Measurements from ENCODE around the gene ISCA1. TPM values are rescaled to one million over a fixed set of nuclear protein-coding genes. Genes with fewer than 3 reads are reported as not detected.

Gene ISCA1
- total RNA-seq, 1 donor from 2014 or later: 47.1 TPM

DNA sequence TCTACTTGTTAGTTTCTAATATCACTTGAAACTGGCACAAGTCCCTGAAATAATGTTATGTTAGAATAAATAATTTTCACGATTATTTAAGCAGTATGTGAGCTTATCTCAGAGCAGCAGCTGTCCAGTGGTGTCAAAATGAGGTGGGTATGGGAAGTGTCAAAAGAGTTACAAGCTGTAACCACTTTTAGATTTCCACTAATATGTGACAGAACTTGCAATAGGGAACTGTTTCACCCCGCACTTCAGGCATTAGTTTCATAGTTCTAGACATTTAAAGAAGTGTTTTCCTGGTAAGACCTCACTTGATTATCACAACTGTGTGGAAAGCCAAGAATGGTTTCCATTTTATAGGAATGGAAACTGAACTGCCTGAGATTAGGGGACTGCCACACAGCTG lies 2.9 kb upstream of the ISCA1 start:
- DNase-seq (ENCODE audit: low read depth): no peak

DNA sequence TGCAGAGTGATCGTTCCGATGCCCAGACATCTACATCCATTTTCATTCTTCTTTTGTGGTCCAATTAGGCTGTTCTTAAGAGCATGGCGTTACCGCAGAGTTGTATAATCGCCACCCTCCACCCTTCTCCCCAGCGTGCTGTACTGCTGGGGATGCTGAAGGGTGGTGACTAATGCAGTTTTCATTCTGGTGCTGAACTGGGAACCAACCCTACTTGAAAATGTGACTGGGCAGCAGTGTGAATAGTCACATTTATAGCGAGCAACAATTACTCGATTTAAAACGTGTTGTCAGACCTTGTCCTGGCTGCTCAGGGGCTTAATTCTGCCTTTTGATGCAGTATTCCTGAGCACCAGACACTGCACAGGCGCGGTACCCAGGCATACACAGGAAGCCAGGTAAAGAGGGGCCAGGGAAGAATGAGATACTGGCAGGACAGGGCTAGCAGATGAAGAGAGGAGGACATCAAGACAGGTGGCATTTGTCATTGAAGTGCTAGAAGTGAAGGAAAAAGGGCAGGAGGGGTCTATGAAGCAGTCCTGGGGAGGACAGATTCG lies 719 bp upstream of the ISCA1 start:
- peak; percentile 93 for DNase-seq (ENCODE audit: low read depth)

DNA sequence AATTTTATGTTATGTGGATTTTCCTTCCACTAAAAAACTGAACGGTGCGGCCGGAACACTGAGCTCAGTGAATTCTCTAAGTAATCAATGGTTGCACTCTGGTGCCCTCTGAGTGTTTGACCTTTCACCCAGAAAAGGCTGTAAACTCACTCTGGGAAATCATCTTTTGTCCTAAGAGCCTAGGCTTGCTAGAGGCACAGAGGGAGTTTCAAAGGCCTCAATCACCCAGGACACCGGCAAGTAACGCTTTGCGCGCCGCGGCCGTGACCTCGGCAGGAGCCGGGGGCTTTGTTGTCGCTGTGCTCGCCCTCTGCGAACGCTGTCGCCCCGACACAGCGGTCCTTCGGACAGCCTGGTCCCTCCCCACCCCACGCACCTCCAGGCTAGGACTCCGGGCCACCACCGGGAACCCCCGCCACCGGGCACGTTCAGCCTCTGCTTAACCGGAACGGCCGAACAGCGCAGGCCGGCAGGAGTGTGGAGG lies 703 bp downstream of the ISCA1 start:
- DNase-seq (ENCODE audit: low read depth): no peak

DNA sequence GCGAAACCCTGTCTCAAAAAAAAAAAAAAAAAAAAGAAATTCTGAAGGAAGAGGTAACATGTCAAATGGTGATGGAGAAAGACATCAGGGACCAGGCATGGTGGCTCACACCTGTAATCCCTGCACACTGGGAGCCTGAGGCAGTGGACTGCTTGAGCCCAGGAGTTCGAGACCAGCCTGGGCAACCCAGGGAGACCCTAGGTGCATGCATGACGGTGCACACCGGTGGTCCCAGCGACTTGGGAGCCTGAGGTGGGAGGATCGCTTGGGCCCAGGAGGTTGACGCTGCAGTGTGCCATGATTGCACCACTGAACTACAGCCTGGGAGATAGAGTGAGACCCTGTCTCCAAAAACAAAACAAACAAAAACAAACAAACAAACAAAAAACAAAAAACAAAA lies 1.8 kb downstream of the ISCA1 start:
- DNase-seq (ENCODE audit: low read depth): no peak

DNA sequence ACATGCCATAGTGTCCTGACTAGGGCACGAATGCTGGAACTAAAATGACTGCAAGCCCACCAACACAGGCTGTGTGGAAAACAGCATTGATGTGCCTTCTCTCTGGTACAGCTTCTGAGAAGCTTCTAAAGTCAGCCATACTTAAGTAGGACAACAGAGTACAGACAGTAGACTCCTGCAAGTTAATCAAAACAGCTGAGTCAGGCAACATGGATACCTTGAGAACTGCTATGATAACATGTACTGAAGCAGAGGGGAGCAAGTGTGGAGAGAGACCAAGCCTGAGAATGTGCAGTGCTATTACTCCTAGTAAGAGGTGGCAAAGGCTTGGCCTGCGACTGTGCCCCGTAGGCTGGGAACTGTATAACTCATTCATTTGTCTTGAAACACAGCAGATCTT lies 2.5 kb downstream of the ISCA1 start:
- no peak for DNase-seq (ENCODE audit: low read depth)

DNA sequence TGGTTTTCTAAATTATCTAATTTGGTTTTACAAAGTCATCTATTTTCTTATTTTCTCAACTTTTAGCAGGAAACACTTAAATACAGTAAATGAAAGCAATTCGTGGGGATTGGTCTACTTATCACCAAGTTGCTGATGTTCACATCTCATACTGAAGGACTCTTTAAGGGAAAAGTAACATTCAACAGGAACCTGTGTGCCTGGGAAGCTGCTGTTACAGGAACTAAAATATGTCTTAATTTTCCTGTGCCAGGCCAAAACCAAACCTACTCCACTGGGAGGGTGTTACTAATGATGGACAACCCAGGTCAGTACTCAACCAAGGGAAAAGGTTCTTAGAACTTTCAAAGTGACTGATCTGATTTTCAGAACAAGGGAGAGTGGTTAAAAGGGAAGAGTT lies 5.3 kb downstream of the ISCA1 start:
- no peak for DNase-seq (ENCODE audit: low read depth)

DNA sequence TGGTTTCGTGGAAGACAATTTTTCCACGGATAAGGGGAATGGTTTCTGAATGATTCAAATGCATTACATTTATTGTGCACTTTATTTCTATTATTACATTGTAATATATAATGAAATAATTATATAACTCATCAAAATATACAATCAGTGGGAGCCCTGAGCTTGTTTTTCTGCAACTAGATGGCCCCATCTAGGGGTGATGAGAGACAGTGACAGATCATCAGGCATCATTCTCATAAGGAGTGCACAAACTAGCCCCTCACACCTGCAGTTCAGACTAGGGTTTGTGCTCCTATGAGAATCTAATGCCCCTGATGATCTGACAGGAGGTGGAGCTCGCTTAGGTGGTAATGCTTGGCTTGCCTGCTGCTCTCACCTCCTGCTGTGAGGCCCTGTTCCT lies 6.4 kb downstream of the ISCA1 start:
- DNase-seq (ENCODE audit: low read depth): no peak

DNA sequence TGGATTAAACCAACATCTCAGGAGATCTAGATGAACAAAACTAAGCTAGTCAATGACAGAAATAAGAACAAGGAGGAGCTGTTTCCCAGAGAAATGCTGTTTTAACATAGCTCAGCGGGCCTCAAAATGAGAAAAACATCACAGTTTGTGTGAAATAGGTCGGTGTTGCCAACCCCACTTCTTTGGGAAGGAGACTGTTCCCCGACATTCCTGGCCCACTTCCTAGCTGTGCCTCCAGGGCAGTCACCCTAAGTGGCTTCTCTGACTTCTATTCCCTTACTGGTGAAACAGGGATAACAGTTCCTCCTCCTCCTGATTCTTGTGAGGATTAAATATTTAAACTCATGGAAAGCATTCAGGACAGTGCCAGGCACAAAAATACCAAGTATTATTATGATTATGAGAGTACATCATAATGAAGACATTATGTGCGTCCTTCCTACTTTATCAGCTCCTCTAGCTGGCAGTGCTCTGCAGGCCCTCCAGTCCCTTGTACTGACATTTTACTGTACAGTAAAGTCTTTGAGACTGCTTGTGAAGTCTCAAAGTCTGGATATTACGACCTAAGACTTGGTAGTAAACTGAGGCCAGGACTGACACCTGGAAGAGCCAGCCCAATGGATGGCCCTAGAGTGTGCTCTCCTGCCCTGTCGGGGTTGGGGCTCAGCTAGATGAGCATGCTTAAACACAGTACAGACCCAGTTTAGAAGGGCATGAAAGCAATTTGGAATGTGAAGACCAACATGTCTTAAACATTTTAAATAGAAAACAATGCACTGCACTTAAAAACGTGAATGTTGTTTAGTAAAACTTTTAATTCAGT lies 7.3 kb downstream of the ISCA1 start:
- DNase-seq (ENCODE audit: low read depth): no peak

DNA sequence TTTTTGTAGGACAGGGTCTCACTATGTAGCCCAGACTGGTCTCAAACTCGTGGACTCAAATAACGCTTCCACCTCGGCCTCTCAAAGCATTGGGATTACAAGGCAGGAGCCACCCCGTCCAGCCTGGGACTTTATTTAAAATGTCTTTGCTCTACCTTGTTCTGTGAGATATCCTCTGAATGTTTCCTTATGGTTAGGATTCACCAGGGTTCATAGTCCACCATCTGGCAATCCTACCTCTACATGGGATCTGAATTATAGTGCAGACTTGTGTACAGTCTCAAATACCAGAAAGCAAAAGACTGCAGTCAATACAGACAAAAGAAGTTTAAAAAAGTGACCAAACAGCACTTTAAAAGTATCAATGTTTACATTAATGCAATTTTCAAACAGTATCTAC lies 10.1 kb downstream of the ISCA1 start:
- no peak for DNase-seq (ENCODE audit: low read depth)

DNA sequence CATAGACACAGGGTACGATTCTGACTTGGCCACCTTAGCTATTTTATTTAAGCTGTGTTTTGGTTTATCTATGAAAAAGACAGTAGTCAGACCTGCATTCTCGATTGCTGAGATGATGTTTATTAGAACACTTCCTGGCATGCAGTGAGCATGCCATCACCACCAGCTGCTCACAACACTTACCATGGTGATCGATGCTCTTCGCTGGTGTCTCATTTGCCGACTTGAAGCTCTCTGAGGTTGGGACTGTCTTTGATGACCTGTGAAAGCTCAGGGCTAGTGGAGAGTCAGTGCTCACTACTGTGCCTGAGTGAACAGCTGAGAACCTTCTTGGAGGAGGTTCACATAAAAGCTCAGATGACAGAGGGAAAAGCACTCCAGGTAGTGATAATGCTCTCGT lies 18.5 kb downstream of the ISCA1 start:
- no peak for DNase-seq (ENCODE audit: low read depth)

DNA sequence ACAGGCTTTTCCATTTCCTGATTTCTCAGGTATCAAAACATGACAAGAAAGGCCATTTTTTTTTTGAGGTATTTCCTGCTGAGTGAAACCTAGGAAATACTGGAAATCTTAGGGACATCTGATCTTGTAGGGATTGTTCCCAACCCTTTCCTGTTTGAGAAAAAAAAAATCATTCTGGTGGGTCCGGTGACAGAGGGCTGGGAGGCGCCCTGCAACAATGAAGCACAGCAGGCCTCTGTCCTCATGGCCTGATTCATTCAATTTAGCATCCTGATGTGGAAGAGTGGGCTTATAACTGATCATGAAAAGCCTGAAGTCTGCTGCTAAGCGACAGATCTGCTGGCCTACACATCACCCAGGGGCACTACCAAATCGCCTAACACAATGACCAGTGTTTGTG lies 19.8 kb downstream of the ISCA1 start:
- no peak for DNase-seq (ENCODE audit: low read depth)

DNA sequence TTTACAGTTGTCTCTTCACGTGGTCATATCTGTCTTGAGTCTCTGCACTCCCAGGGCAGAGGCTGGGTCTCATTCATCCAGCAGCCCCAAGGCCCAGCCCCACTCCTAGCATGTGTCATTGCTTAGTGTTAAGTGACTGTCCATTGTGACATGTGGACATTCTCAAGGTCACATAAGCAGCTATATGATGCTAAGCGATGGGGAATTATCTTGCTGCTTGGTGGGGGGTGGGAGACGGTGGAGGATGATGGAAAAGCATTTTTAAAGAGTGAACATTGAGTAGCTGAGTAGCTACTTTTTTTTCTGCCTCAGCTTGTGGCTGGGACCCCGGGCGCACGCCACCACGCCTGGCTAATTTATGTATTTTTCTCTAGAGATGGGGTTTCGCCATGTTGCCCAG lies 22.8 kb downstream of the ISCA1 start, which contains the start of gene C9orf153:
Gene C9orf153, minus strand, starts transcription at position 101 of the 400 bp plus-strand sequence. CDS start 30,054 bp downstream, outside the sequence.
- no peak for DNase-seq (ENCODE audit: low read depth)

DNA sequence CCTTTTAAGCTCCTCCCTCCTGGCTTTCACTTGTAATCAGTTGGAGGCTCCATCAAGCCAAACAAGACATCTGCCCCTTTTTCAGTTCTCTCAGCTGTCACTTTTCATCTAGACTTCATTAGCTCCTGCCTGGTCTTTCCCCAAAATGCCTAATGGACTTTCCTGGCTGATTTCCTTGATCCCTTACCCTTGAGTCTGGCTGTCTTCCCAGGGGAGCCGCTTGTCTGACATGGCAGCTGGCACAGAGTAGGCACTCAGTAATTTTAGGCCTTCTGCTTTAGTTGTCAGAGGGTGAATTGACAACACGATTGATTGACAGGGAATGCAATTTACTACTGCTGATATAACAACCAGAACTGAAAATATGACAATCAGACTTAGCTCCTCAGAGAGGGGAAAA lies 24.9 kb downstream of the ISCA1 start:
- DNase-seq (ENCODE audit: low read depth): no peak

DNA sequence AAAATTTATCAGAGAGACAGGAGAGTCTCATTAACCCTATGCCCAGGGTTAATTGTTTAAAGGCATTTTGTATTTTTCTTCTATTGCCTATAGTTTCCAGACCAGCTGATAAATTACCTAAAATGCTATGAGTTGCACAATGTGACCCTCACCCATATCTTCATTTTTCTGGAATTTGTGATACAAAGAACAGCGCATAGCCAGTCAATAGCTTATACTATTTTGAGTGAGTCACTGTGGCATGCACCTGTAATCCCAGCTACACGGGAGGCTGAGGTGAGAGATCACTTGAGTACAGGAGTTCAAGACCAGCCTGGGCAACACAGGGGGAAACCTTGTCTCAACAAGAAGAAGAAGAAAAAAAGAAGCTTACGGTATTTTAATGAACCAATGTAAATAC lies 25.7 kb downstream of the ISCA1 start:
- DNase-seq (ENCODE audit: low read depth): no peak

DNA sequence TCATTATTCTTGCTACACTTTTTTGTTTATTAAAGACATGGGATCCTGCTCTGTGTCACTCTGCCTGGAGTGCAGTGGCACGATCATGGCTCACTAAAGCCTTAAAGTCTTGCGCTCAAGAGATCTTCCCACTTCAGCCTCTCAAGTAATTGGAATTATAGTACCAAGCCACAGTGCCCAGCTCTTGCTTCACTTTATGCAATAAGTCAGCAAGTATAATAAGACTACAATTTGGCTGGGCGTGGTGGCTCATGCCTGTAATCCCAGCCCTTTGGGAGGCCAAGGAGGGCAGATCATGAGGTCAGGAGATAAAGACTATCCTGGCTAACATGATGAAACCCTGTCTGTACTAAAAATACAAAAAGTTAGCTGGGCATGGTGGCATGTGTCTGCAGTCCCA lies 28.8 kb downstream of the ISCA1 start:
- no peak for DNase-seq (ENCODE audit: low read depth)

DNA sequence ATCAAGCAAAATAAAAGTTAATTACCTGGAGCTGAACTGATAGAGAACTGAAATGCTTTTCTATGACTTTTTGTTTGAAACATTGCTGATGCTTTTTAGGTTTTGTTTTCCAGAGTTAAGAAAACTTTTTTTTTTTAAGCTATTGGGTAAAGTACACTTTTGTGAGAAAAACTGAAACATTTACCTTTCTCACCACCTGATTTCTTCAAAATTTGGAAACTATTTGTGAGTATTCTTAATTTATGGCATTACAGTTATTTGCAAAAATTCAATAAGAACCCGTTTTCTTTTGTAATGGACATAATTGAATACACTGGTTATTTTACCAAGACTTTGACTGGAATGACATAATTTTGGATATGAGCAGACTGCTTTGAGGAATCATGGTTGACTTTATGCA lies 29.5 kb downstream of the ISCA1 start:
- no peak for DNase-seq (ENCODE audit: low read depth)

DNA sequence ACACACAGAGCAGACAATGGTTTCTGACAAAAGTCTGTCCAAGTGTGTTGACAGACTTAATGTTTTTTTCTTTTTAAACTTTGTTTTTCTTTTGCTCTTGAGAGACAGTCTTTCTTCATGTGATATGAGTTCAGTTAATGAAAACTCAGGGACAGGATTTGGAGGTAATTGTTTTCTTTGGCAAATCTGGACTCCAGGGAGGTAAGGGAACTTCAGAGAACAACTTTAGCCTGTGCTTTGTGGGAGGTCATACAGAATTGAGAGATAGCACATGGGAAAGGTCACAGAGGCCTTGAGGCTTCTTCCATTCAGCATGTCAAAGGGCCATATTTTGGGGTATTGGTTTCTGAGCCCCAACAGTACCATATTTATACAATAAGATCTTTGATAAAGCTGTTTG lies 32.2 kb downstream of the ISCA1 start:
- DNase-seq (ENCODE audit: low read depth): no peak

DNA sequence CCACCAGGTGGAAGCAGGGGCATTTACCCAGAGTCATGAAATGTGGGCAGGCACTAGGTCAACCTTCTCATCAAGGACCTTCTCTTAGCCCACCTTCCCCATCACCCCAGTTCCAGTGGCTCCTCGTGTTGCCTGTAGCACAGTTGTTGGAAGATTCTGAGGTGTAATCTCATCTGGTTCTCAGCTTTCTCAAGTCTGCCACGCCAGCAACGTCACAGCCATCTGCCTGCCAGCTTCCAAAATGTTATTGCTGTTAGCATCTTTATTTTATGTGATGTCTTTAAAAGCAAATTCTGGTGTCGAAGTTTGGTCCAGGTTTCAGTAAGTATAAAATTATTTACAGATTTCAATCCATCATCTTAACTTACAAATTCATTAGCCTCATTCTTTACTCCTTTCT lies 33.6 kb downstream of the ISCA1 start:
- no peak for DNase-seq (ENCODE audit: low read depth)

DNA sequence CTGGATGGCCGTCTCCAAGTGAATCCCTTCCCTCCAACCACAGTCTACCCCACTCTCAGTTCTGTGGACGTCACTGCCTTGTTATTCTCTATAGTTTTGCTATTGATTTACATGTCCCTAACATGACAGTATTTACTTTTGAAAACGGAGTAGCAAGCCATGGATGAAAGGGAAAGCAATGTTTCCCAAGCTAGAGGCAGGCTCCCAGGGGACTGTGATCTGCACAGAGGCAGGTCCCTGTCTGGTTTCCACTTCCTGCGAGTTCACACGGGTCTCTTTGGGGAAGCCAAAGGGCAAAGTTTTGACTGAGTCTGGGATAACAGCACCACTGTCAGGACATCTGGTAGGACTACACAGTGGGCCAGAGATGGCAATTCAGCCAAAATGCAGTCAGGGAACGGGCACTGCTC lies 35.6 kb downstream of the ISCA1 start:
- no peak for DNase-seq (ENCODE audit: low read depth)

DNA sequence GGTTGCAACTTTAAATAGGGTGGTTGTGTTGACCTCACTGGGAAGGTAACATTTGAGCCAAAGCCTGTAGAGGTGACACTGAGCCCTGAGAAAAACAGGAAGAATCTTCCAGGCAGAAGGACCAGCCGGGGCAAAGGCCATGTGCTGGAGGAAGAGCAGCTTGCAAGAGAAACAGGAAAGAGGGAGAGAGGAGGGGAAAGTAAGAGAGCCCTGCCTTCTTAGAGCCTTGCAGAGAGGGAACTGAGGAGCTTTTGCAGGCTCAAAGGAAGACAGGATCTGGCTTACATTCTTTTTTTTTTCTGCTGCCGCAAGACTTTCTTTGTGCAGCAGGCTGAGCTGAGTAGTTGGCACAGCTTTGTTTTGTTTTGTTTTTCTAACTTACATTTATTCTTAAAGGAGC lies 40.3 kb downstream of the ISCA1 start:
- DNase-seq (ENCODE audit: low read depth): no peak

DNA sequence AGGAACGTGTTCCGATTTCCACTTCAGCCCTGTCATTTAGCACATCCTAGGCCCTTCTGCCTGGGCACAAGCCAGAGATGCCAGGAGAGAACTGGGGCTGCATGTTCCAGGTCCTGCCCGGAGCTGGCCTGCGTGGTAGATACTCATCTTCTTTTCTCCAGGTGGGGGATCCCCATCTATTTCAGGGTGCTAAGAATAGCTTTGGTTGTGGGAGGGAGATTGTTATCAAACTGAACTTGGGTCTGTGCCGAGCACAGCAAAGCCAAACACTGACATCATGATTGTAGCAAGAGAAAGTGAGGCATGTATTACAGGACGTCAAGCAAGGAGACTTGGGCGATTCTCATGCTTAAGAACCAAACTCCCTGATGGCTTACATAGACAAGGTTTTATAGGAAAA lies 41.1 kb downstream of the ISCA1 start:
- DNase-seq (ENCODE audit: low read depth): no peak

DNA sequence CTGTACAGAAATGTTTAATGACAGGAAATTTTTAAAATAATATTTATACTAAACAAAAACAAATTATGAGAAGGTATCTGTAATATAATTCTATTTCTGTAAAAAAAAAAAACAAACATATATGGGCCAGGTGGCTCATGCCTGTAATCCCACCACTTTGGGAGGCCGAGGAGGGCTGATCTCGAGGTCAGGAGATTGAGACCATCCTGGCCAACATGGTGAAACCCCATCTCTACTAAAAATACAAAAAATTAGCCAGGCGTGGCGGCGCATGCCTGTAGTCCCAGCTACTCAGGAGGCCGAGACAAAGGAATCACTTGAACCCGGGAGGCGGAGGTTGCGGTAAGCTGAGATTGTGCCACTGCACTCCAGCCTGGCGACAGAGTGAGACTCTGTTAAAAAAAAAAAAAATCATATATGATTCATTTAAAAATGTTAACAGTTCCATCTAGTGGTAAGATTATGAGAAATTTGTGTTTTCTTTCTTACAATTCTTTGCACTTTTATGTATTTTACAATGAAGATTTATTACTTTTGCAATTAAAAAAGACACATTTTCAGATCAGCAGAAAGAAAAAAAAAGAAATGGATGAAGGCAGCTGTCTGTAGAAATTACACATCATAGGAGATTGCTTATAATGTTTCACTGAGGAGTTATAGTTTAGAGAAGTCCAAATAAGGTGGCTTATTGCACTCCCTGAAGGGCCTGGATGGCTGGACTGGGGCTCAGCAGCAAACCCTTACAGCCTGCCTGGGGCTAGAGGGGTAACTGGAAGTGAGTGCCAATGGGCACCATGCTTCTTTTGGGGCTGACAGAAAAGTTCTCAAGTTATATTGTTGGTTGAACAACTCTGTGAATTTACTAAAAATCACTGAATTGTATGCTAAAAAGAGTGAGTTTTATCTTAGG lies 43.2 kb downstream of the ISCA1 start:
- DNase-seq (ENCODE audit: low read depth): peak; percentile 35

DNA sequence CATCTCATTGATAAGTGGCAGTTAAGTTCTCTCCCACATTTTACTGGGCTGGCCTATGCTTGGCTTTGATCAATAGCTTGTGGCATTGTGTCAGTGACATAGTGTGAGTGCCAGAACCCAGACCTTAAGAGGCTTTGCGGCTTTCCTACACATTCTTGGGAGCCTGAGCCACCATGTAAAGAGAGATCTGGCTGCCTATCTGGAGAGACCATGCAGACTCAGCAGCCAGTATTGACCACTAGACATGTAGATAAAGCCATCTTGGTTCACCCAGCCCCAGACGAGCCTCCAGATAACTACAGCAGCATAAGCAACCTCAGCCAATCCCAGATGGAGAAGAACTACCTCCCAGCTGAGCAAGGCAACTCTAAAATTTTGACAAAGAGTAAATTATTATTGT lies 51.5 kb downstream of the ISCA1 start:
- no peak for DNase-seq (ENCODE audit: low read depth)
